ENCODE data around the gene CLDN5.

- TF ChIP-seq TAF1 (IDR thresholded peaks at IDR 0.05; ENCODE audit: low read depth, low read length) (no peak), POLR2AphosphoS5 (IDR thresholded peaks at IDR 0.05; ENCODE audit: low read depth, low read length) (no peak), POU2F2 (IDR thresholded peaks at IDR 0.05; ENCODE audit: low read depth, low read length) (no peak), POLR2A (IDR thresholded peaks at IDR 0.05; ENCODE audit: low read depth, low read length) (no peak), PAX5 (IDR thresholded peaks at IDR 0.05; ENCODE audit: insufficient read depth, low read length, severe bottlenecking) (no peak)
These were observed 22.2 kb downstream of the CLDN5 start for GRCh38 chr22:19501897-19502447.
